H1 (cell line): ENCODE data around the gene SLC25A47. TPM values are rescaled to one million over a fixed set of nuclear protein-coding genes. Genes with fewer than 3 reads are reported as not detected.

Experiments used
- CTCF ChIA-PET: fragments of 300-600 bp; sonication (Branson Sonifier 250); formaldehyde crosslinking; loops from one replicate; lab custom pipeline; 2021; ENCODE audit not compliant: partially characterized antibody; lab: Charles Lee
- POLR2A ChIA-PET: fragments of 300-600 bp; sonication (Branson Sonifier 250); formaldehyde crosslinking; loops from one replicate; lab custom pipeline; 2021; ENCODE audit warnings: inconsistent platforms; ENCODE audit not compliant: partially characterized antibody; lab: Charles Lee
- DNase-seq, 2 experiments: peaks; one replicate each; pipeline versions ENCODE4 v3.0.0 to v3.0.0-alpha.2; 2010 to 2022; ENCODE audit warnings: low spot score in 2 of 2, low read depth in 1 of 2, mixed read lengths in 1 of 2
- FAIRE-seq: peaks from 2 replicates; lab custom pipeline; 2011; peaks lifted over from hg19 to GRCh38; lab: Jason Lieb, UNC
- H2AFZ ChIP-seq: 2 replicates; pipeline ENCODE4 v1.8.1; 2012; ENCODE audit warnings: low read length, inconsistent platforms
- H2AK5ac ChIP-seq: 2 replicates; pipeline ENCODE4 v1.6.1; 2013; ENCODE audit warnings: low read depth, low read length
- H2BK120ac ChIP-seq: replicated peaks from 2 replicates; pipeline ENCODE3; 2013; ENCODE audit warnings: low read depth, low read length, inconsistent platforms
- H2BK12ac ChIP-seq: 2 replicates; pipeline ENCODE4 v1.6.1; 2013; ENCODE audit warnings: low read depth, low read length
- H2BK15ac ChIP-seq: 2 replicates; pipeline ENCODE4 v1.6.1; 2013; ENCODE audit warnings: low read length
- H2BK20ac ChIP-seq: 2 replicates; pipeline ENCODE4 v1.6.1; 2013; ENCODE audit warnings: low read length
- H2BK5ac ChIP-seq: 2 replicates; pipeline ENCODE4 v1.6.1; 2013; ENCODE audit warnings: low read depth, low read length
- H3K14ac ChIP-seq: 2 replicates; pipeline ENCODE4 v1.6.1; 2013; ENCODE audit warnings: inconsistent platforms; ENCODE audit not compliant: insufficient read length
- H3K18ac ChIP-seq: 2 replicates; pipeline ENCODE4 v1.6.1; 2013; ENCODE audit warnings: low read length; ENCODE audit errors: extremely low read depth
- H3K23ac ChIP-seq: 2 replicates; pipeline ENCODE4 v1.6.1; 2013; ENCODE audit warnings: inconsistent platforms; ENCODE audit not compliant: insufficient read length
- H3K23me2 ChIP-seq: 2 replicates; pipeline ENCODE4 v1.6.1; 2013; ENCODE audit warnings: low read depth, low read length
- H3K27ac ChIP-seq: 2 replicates; pipeline ENCODE4 v1.6.1; 2011; ENCODE audit warnings: low read depth, low read length, inconsistent platforms
- H3K27me3 ChIP-seq, 4 experiments: replicated peaks in 1 of 4; 1 replicate in 1 of 4; 2 replicates in 3 of 4; pipeline versions ENCODE4 v1.6.1 to v1.8.1; 2011 to 2013; ENCODE audit warnings: low read length in 3 of 4, mild to moderate bottlenecking in 3 of 4, inconsistent platforms in 2 of 4, mixed read lengths in 2 of 4, moderate library complexity in 1 of 4; ENCODE audit not compliant: control insufficient read depth in 3 of 4, insufficient read depth in 3 of 4; ENCODE audit errors: extremely low read depth in 1 of 4
- H3K36me3 ChIP-seq, 4 experiments: 2 replicates each; pipeline versions ENCODE4 v1.6.1 to v1.8.1; 2011 to 2013; ENCODE audit warnings: mild to moderate bottlenecking in 4 of 4, low read length in 3 of 4, moderate library complexity in 2 of 4, control low read depth in 1 of 4, inconsistent platforms in 1 of 4; ENCODE audit not compliant: insufficient read depth in 4 of 4, control insufficient read depth in 2 of 4
- H3K4ac ChIP-seq: replicated peaks from 2 replicates; pipeline ENCODE3; 2013; ENCODE audit warnings: low read length, low read depth, mixed read lengths, inconsistent platforms; ENCODE audit not compliant: insufficient read length
- H3K4me1 ChIP-seq, 4 experiments: replicated peaks in 1 of 4; 1 replicate in 1 of 4; 2 replicates in 3 of 4; pipeline versions ENCODE4 v1.6.1 to v1.8.1; 2011 to 2013; ENCODE audit warnings: low read length in 3 of 4, inconsistent platforms in 2 of 4, mixed read lengths in 1 of 4; ENCODE audit not compliant: insufficient read depth in 4 of 4, control insufficient read depth in 3 of 4
- H3K4me2 ChIP-seq, 2 experiments: 2 replicates each; pipeline versions ENCODE4 v1.6.1 to v1.8.1; 2011 to 2013; ENCODE audit warnings: low read depth in 2 of 2, low read length in 2 of 2, control low read depth in 1 of 2, inconsistent platforms in 1 of 2, mild to moderate bottlenecking in 1 of 2; ENCODE audit not compliant: insufficient read depth in 1 of 2
- H3K4me3 ChIP-seq, 4 experiments: fragments of 200-600, 300-600 bp in 1 of 4; sonication (generic), shearing (Covaris generic), sonication (Bioruptor Twin) in 1 of 4; 2 replicates each; pipeline versions ENCODE4 v1.5.1 to v1.8.1; 2011 to 2016; ENCODE audit warnings: low read length in 4 of 4, low read depth in 3 of 4, control low read depth in 2 of 4, inconsistent platforms in 2 of 4, mild to moderate bottlenecking in 2 of 4, mixed read lengths in 1 of 4, moderate library complexity in 1 of 4; ENCODE audit not compliant: insufficient read depth in 2 of 4; ENCODE audit errors: extremely low read depth in 1 of 4
- H3K56ac ChIP-seq: replicated peaks from 2 replicates; pipeline ENCODE3; 2013; ENCODE audit warnings: low read depth, mild to moderate bottlenecking, mixed read lengths, low read length, inconsistent platforms; ENCODE audit not compliant: insufficient read length
- H3K79me1 ChIP-seq: 2 replicates; pipeline ENCODE4 v1.6.1; 2013; ENCODE audit warnings: low read depth, low read length, control low read depth
- H3K79me2 ChIP-seq, 2 experiments: 2 replicates each; pipeline versions ENCODE4 v1.6.1 to v1.8.1; 2012 to 2013; ENCODE audit warnings: low read length in 2 of 2, mild to moderate bottlenecking in 2 of 2, inconsistent platforms in 1 of 2; ENCODE audit not compliant: insufficient read depth in 2 of 2, control insufficient read depth in 1 of 2
- H3K9ac ChIP-seq, 4 experiments: replicated peaks in 1 of 4; 1 replicate in 1 of 4; 2 replicates in 3 of 4; pipeline versions ENCODE4 v1.6.1 to v1.8.1; 2011 to 2013; ENCODE audit warnings: low read depth in 3 of 4, low read length in 3 of 4, control low read depth in 2 of 4, mild to moderate bottlenecking in 2 of 4, moderate library complexity in 2 of 4, inconsistent platforms in 1 of 4; ENCODE audit errors: extremely low read depth in 1 of 4
- H3K9me3 ChIP-seq, 2 experiments: 2 replicates each; pipeline versions ENCODE4 v1.6.1 to v1.8.1; 2012 to 2013; ENCODE audit warnings: mild to moderate bottlenecking in 2 of 2, moderate library complexity in 2 of 2, control low read depth in 1 of 2, inconsistent platforms in 1 of 2, low read depth in 1 of 2, low read length in 1 of 2, mixed read lengths in 1 of 2; ENCODE audit not compliant: insufficient read depth in 2 of 2
- H4K20me1 ChIP-seq, 2 experiments: replicated peaks in 1 of 2; 2 replicates each; pipeline versions ENCODE3 to v1.8.1; 2011 to 2013; ENCODE audit warnings: inconsistent platforms in 2 of 2, low read length in 2 of 2, mild to moderate bottlenecking in 1 of 2; ENCODE audit not compliant: insufficient read depth in 2 of 2, control insufficient read depth in 1 of 2
- H4K5ac ChIP-seq: 2 replicates; pipeline ENCODE4 v1.6.1; 2013; ENCODE audit warnings: low read length, low read depth, mixed read lengths, inconsistent platforms; ENCODE audit not compliant: insufficient read length
- H4K8ac ChIP-seq: 2 replicates; pipeline ENCODE4 v1.8.0; 2013; ENCODE audit warnings: mild to moderate bottlenecking, moderate library complexity, low read length, inconsistent platforms; ENCODE audit not compliant: insufficient read depth; ENCODE audit errors: extremely low read depth
- H4K91ac ChIP-seq: replicated peaks from 2 replicates; pipeline ENCODE3; 2013; ENCODE audit warnings: low read length, mixed read lengths, inconsistent platforms; ENCODE audit not compliant: insufficient read length
- BACH1 ChIP-seq: IDR thresholded peaks from 2 replicates; pipeline ENCODE4 v1.6.1; 2012; ENCODE audit warnings: low read length, improper control_type of control experiment
- CTBP2 ChIP-seq: IDR thresholded peaks from 2 replicates; pipeline ENCODE4 v1.7.0; 2011; ENCODE audit warnings: borderline replicate concordance, mild to moderate bottlenecking, moderate library complexity, mixed read lengths, low read length; ENCODE audit not compliant: insufficient read depth, insufficient read length
- EZH2 ChIP-seq: fragments of 200-600 bp; sonication (generic); IDR thresholded peaks from 2 replicates; pipeline ENCODE4 v1.7.1; 2012; ENCODE audit warnings: low read depth, mild to moderate bottlenecking, moderate library complexity, low read length, inconsistent platforms; ENCODE audit not compliant: severe bottlenecking
- JUN ChIP-seq: IDR thresholded peaks from 2 replicates; pipeline ENCODE4 v1.6.1; 2011; ENCODE audit warnings: low read depth, mild to moderate bottlenecking, improper control_type of control experiment, low read length
- KDM4A ChIP-seq: IDR thresholded peaks from one replicate; pipeline ENCODE4 v1.7.1; 2012; ENCODE audit warnings: low read depth, mild to moderate bottlenecking, moderate library complexity, low read length, inconsistent platforms; ENCODE audit not compliant: severe bottlenecking
- KDM5A ChIP-seq: fragments of 200-600 bp; IDR thresholded peaks from 2 replicates; pipeline ENCODE4 v1.7.1; 2012; ENCODE audit warnings: mild to moderate bottlenecking, low read length, inconsistent platforms, mixed read lengths
- PHF8 ChIP-seq: fragments of 200-600 bp; sonication (generic); conservative IDR thresholded peaks from 2 replicates; pipeline ENCODE4 v1.7.1; 2012; ENCODE audit warnings: low read depth, mild to moderate bottlenecking, inconsistent platforms, low read length, moderate library complexity
- SIN3A ChIP-seq, 2 experiments: IDR thresholded peaks in 1 of 2; conservative IDR thresholded peaks in 1 of 2; 2 replicates each; pipeline ENCODE4 v1.6.1; 2011 to 2012; ENCODE audit warnings: low read length in 2 of 2, improper control_type of control experiment in 1 of 2, low read depth in 1 of 2, mild to moderate bottlenecking in 1 of 2
- SP2 ChIP-seq: IDR thresholded peaks from 2 replicates; pipeline ENCODE4 v1.6.1; 2012; ENCODE audit warnings: mild to moderate bottlenecking, low read length, inconsistent platforms
- TBP ChIP-seq: IDR thresholded peaks from 2 replicates; pipeline ENCODE4 v1.6.1; 2011; ENCODE audit warnings: low read depth, low read length, improper control_type of control experiment
- YY1 ChIP-seq: IDR thresholded peaks from 2 replicates; pipeline ENCODE4 v1.6.1; 2011; ENCODE audit warnings: low read depth, mild to moderate bottlenecking, low read length
- WGBS, 2 experiments: shearing (Covaris generic) in 1 of 2; methylation state at CpG; one replicate each; pipeline versions ENCODE4 v1.1.6 to v1.1.7; 2013 to 2015; ENCODE audit warnings: low lambda C conversion rate in 2 of 2, mixed read lengths in 2 of 2, inconsistent platforms in 1 of 2, low coverage in 1 of 2, missing lambda C conversion rate in 1 of 2; ENCODE audit not compliant: insufficient replicate concordance in 2 of 2, insufficient coverage in 1 of 2, insufficient read length in 1 of 2; ENCODE audit errors: extremely low coverage in 1 of 2, missing lambda C conversion rate in 1 of 2; 5-methylcytosine and 5-hydroxymethylcytosine counted together
- polyA plus RNA-seq, 7 experiments: library from polyadenylated mRNA; depleted of rRNA in 3 of 7; stranded (reverse) in 5 of 7; unstranded in 2 of 7; fragments of >200 nt in 5 of 7; fragments of 200-250 nt in 2 of 7; gene quantifications; 1 replicate in 5 of 7; 2 replicates in 1 of 7; 4 replicates in 1 of 7; pipeline versions ENCODE4 v1.2.1 to v1.2.3, GENCODE V29; 2011 to 2013; ENCODE audit warnings: missing spikeins in 2 of 7, mixed read lengths in 2 of 7
- total RNA-seq: library from RNA; stranded (reverse); fragmentation: NEBNext Ultra II Directional; extraction: Animal tissue kit (Norgen Biotek cat#: 25700); gene quantifications from 2 replicates; pipeline ENCODE4 v1.2.1, GENCODE V29; 2021

SLC25A47 gene
- total and polyA plus RNA-seq, 2 of the 8 experiments (the other 6 are each of a cell fraction or from before 2014, with no cell fraction given), result not detected

GRCh38 chr14:100375963-100376735, 53.0 kb downstream of the SLC25A47 start, which contains the start of gene WDR25:
Gene WDR25 (plus strand): TSS chr14:100376485.
- peak within 1 kb of the TSS; percentile 31 for H4K91ac ChIP-seq
- peak within 1 kb of the TSS; percentile 89 to 98 (median 94) for H3K4me3 ChIP-seq
- H3K14ac ChIP-seq, result no peak within 1 kb of the TSS
- peak within 1 kb of the TSS; percentile 84 to 98 (median 88) for H3K9ac ChIP-seq
- no peak within 1 kb of the TSS for H3K23ac ChIP-seq
- H4K5ac ChIP-seq, result peak within 1 kb of the TSS; percentile 59
- peaks cover 0 to 27% of the 10 kb centered on the region in 2 experiments; a peak in 2 of 4 replicates for H3K79me2 ChIP-seq
- H3K4me2 ChIP-seq, result peak within 1 kb of the TSS; percentile 87 to 94
- peak within 1 kb of the TSS; percentile 90; the same call in 1 of the 2 replicates for H2AK5ac ChIP-seq
- peak within 1 kb of the TSS; percentile 4 for H3K4ac ChIP-seq
- H3K36me3 ChIP-seq, result peaks cover 0 to 19% (median 0%) of the 10 kb centered on the region in 4 experiments; a peak in 1 of 8 replicates
- 0 out of 2 replicates have a peak within 1 kb of the TSS, but pooled peaks have one; percentile 0 for H2AFZ ChIP-seq
- H4K20me1 ChIP-seq, result peaks cover 0 to 2% of the 10 kb centered on the region in 2 experiments
- ChIA-PET CTCF (no interaction called here), POLR2A (interaction anchor here (0.9 to 6.4 kb wide), 10 partner anchors 8 to 86 kb away, joined by 3 to 109 read pairs (median 6); partner anchors contain the start of gene SLC25A29)
- no peak within 1 kb of the TSS for H2BK20ac ChIP-seq
- no peaks in the 10 kb centered on the region for H3K27me3 ChIP-seq
- H3K79me1 ChIP-seq, result peaks cover 4% of the 10 kb centered on the region; the same call in 1 of the 2 replicates
- peak within 1 kb of the TSS; percentile 89 for H3K27ac ChIP-seq
- peaks cover 15 to 29% (median 18%) of the 10 kb centered on the region in 4 experiments; a peak in 6 of 7 replicates for H3K4me1 ChIP-seq
- H3K23me2 ChIP-seq, result peaks cover 14% of the 10 kb centered on the region
- no peak within 1 kb of the TSS for H2BK120ac ChIP-seq
- DNase-seq (peak; percentile 89 to 95), FAIRE-seq (no peak)
- H4K8ac ChIP-seq, result peak within 1 kb of the TSS; percentile 87; the same call in 1 of the 2 replicates
- H3K18ac ChIP-seq, result peak within 1 kb of the TSS; percentile 51
- H2BK15ac ChIP-seq, result peak within 1 kb of the TSS; percentile 72; the same call in 1 of the 2 replicates
- H3K56ac ChIP-seq, result peak within 1 kb of the TSS; percentile 5
- WGBS, 2 experiments, result 1% methylated on average over 47 of the region's 74 CpGs; no CpG with 5 or more reads in 1 of the 2 experiments
- peak within 1 kb of the TSS; percentile 92; the same call in 1 of the 2 replicates for H2BK12ac ChIP-seq
- H3K9me3 ChIP-seq, result no peaks in the 10 kb centered on the region
- peak within 1 kb of the TSS; percentile 97 for H2BK5ac ChIP-seq
- TF ChIP-seq BACH1, result no peak
- peak; percentile 77 for TF ChIP-seq PHF8
- TF ChIP-seq SP2, result peak; percentile 13; the same call in 1 of the 2 replicates
- no peak for TF ChIP-seq CTBP2
- TF ChIP-seq KDM4A, result peak; percentile 35
- TF ChIP-seq YY1, result peak; percentile 30
- TF ChIP-seq TBP, result peak; percentile 91
- TF ChIP-seq EZH2, result no peak
- peak; percentile 50 for TF ChIP-seq KDM5A
- peak; percentile 72 to 90; a peak in 2 of 4 replicates for TF ChIP-seq SIN3A (conservative IDR thresholded peaks at IDR 0.05 in 1 of 2, IDR thresholded peaks at IDR 0.05 in 1 of 2; ENCODE audit: low read depth in 1 of 2, low read length in 2 of 2)
- TF ChIP-seq JUN, result no peak
